Measurements from ENCODE around the gene LTBP1. TPM values are rescaled to one million over a fixed set of nuclear protein-coding genes. Genes with fewer than 3 reads are reported as not detected.

Gene LTBP1
- polyA plus RNA-seq, 1 experiment: 124 TPM

GRCh38 chr2:33292981-33293595, 346.3 kb downstream of the LTBP1 start:
- DNase-seq (ENCODE audit: low read depth): no peak
- TF ChIP-seq, protein P1, sequence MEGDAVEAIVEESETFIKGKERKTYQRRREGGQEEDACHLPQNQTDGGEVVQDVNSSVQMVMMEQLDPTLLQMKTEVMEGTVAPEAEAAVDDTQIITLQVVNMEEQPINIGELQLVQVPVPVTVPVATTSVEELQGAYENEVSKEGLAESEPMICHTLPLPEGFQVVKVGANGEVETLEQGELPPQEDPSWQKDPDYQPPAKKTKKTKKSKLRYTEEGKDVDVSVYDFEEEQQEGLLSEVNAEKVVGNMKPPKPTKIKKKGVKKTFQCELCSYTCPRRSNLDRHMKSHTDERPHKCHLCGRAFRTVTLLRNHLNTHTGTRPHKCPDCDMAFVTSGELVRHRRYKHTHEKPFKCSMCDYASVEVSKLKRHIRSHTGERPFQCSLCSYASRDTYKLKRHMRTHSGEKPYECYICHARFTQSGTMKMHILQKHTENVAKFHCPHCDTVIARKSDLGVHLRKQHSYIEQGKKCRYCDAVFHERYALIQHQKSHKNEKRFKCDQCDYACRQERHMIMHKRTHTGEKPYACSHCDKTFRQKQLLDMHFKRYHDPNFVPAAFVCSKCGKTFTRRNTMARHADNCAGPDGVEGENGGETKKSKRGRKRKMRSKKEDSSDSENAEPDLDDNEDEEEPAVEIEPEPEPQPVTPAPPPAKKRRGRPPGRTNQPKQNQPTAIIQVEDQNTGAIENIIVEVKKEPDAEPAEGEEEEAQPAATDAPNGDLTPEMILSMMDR (IDR thresholded peaks at IDR 0.05; ENCODE audit: insufficient read depth, low read depth, low read length): no peak
- ChIA-PET CTCF (no interaction called here), POLR2A (no interaction called here)
- Histone ChIP-seq H3K4me3 (ENCODE audit: low read depth, low read length) (no peak overlapping the region), H3K27me3 (ENCODE audit: control insufficient read depth, insufficient read depth, low read length) (no peaks in the 10 kb centered on the region), H3K36me3 (ENCODE audit: control insufficient read depth, insufficient read depth, low read length) (no peaks in the 10 kb centered on the region)

GRCh38 chr2:33298233-33298632, 351.5 kb downstream of the LTBP1 start:
- TF ChIP-seq, protein P1 (IDR thresholded peaks at IDR 0.05; ENCODE audit: insufficient read depth, low read depth, low read length): no peak
- H3K27me3 ChIP-seq (ENCODE audit: control insufficient read depth, insufficient read depth, low read length): no peaks in the 10 kb centered on the region
- ChIA-PET POLR2A (no interaction called here), CTCF (interaction anchor here (0.7 to 1.3 kb wide), 2 partner anchors 14 to 107 kb away, joined by 3 read pairs; no protein-coding TSS in a partner anchor)
- peak; percentile 76 for DNase-seq (ENCODE audit: low read depth)
- H3K36me3 ChIP-seq (ENCODE audit: control insufficient read depth, insufficient read depth, low read length): no peaks in the 10 kb centered on the region; the same call in 1 of the 2 replicates
- H3K4me3 ChIP-seq (ENCODE audit: low read depth, low read length): no peak overlapping the region

GRCh38 chr2:33301355-33301754, 354.6 kb downstream of the LTBP1 start:
- ChIA-PET CTCF (no interaction called here), POLR2A (no interaction called here)
- Histone ChIP-seq H3K4me3 (ENCODE audit: low read depth, low read length) (no peak overlapping the region), H3K36me3 (ENCODE audit: control insufficient read depth, insufficient read depth, low read length) (no peaks in the 10 kb centered on the region; the same call in 1 of the 2 replicates), H3K27me3 (ENCODE audit: control insufficient read depth, insufficient read depth, low read length) (no peaks in the 10 kb centered on the region)
- TF ChIP-seq, protein P1 (IDR thresholded peaks at IDR 0.05; ENCODE audit: insufficient read depth, low read depth, low read length): no peak
- DNase-seq (ENCODE audit: low read depth): no peak

GRCh38 chr2:33302348-33302747, 355.6 kb downstream of the LTBP1 start:
- Histone ChIP-seq H3K27me3 (ENCODE audit: control insufficient read depth, insufficient read depth, low read length) (no peaks in the 10 kb centered on the region), H3K36me3 (ENCODE audit: control insufficient read depth, insufficient read depth, low read length) (no peaks in the 10 kb centered on the region; the same call in 1 of the 2 replicates), H3K4me3 (ENCODE audit: low read depth, low read length) (no peak overlapping the region)
- no peak for DNase-seq (ENCODE audit: low read depth)
- TF ChIP-seq, protein P1 (IDR thresholded peaks at IDR 0.05; ENCODE audit: insufficient read depth, low read depth, low read length): no peak
- ChIA-PET POLR2A (no interaction called here), CTCF (interaction anchor here (0.9 kb wide), 1 partner anchor 11 kb away, joined by 3 read pairs; no protein-coding TSS in a partner anchor)

DNA sequence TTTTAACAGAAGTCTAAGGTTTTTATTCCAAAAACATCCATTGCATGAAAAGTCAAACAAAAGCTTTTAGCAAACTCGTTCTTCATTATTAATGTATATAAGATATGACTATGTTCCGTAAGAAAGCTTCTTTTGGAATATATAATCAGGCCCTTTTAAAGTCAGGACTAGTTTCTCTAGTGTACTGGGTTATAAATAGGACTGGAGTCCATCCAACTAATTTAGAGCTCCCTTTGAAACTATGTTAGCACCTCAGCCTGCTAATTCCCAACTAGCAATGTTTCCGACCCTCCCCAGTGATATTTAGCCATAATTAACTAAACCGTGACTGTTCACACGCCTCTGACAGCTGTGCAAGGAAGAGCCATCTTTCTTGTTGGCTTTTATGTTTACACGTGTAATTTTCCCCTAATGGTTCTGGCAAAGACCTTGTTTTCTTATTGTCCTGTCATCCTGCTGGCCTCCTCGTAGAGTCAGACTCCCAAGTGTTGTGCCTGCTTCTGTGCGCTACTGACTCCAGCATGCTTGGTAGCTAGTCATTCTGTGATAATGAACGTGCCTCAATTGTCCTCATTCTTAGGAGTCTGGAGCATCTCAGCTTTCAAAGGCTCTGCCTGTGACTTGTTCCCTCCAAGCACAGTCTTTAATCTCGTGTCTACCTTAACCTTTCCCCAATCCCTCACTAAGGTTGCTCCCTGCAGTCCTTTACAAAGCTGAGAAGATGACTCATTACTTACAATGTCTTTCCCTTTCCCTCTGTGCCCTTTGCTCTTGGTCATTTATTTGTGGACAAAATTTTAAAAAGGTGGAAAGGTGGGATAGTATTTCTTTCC, 357.5 kb downstream of the LTBP1 start:
- H3K27me3 ChIP-seq (ENCODE audit: control insufficient read depth, insufficient read depth, low read length): no peaks in the 10 kb centered on the region
- TF ChIP-seq, protein P1 (IDR thresholded peaks at IDR 0.05; ENCODE audit: insufficient read depth, low read depth, low read length): no peak
- no peaks in the 10 kb centered on the region; the same call in 1 of the 2 replicates for H3K36me3 ChIP-seq (ENCODE audit: control insufficient read depth, insufficient read depth, low read length)
- ChIA-PET POLR2A (no interaction called here), CTCF (interaction anchor here (1.0 kb wide), 1 partner anchor 91 kb away, joined by 3 read pairs; no protein-coding TSS in a partner anchor)
- no peak overlapping the region for H3K4me3 ChIP-seq (ENCODE audit: low read depth, low read length)
- no peak for DNase-seq (ENCODE audit: low read depth)

Measured in BJ (cell line).